ENCODE results near the gene DYNC1LI1.

DYNC1LI1 gene

DNA sequence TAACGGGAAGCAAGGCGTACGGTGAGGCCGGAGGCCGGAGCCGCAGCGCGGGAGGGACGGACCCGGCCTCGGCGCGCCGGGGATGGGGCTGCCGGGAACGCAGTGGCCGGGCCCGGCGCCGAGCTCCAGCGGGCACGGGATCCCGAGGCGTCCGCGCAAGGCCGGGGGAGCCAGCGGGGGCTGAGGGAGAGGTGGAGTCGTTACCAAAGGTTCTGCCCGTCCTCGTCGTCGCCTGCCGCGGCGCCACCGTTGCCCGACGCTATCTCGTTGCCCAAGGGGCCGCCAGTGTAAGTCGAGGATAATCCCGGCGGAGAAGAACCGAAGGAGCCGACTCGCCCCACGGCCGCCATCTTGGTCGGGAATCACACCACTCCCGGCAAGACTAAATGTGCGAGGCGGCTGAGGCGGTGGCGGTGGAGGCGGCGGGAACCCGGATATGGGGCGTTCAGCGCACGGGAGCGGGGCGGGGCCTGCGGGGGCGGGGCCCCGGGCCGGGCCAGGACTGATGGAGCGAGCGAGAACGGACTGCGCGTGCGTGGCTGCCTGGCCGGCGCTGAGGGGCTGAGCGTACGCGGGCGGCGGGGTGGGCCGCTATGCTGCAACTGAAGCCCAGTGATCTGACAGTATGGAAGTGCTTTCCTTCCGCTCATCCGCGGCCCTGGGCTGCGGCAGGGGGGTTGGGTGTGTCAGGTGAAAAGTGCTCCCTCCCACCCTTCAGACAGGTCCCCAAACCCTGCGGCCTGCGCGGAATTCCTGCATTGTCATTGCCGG is at the start of gene DYNC1LI1:
Gene DYNC1LI1 (minus strand): TSS at position 438 of the 771 bp plus-strand sequence. CDS start 88 bp downstream, at position 350.
- H3K4me3 ChIP-seq (ENCODE audit: low read depth, low read length), result peak within 1 kb of the TSS; percentile 68
- no peak for TF ChIP-seq CTCF (IDR thresholded peaks at IDR 0.05; ENCODE audit: low read depth, low read length)
- DNase-seq (ENCODE audit: low read depth, low spot score), result peak; percentile 95
- in situ Hi-C loops (cut with HindIII; ENCODE audit: low sequenced_read_pairs), result no loop called here

- in situ Hi-C loops (cut with HindIII; ENCODE audit: low sequenced_read_pairs), result no loop called here
- TF ChIP-seq CTCF (IDR thresholded peaks at IDR 0.05; ENCODE audit: low read depth, low read length), result no peak
- H3K4me3 ChIP-seq (ENCODE audit: low read depth, low read length), result no peak overlapping the region
- no peak for DNase-seq (ENCODE audit: low read depth, low spot score)
Measured at GRCh38 chr3:32619395-32619794, 48.7 kb upstream of the DYNC1LI1 start.

GRCh38 chr3:32616267-32616962 is 45.8 kb upstream of the DYNC1LI1 start:
- DNase-seq (ENCODE audit: low read depth, low spot score), result no peak
- in situ Hi-C loops (cut with HindIII; ENCODE audit: low sequenced_read_pairs), result no loop called here
- H3K4me3 ChIP-seq (ENCODE audit: low read depth, low read length), result no peak overlapping the region
- no peak for TF ChIP-seq CTCF (IDR thresholded peaks at IDR 0.05; ENCODE audit: low read depth, low read length)

GRCh38 chr3:32614956-32615355 is 44.3 kb upstream of the DYNC1LI1 start:
- peak; percentile 56 for DNase-seq (ENCODE audit: low read depth, low spot score)
- H3K4me3 ChIP-seq (ENCODE audit: low read depth, low read length), result no peak overlapping the region
- in situ Hi-C loops (cut with HindIII; ENCODE audit: low sequenced_read_pairs), result no loop called here
- no peak for TF ChIP-seq CTCF (IDR thresholded peaks at IDR 0.05; ENCODE audit: low read depth, low read length)

GRCh38 chr3:32613183-32613582 is 42.5 kb upstream of the DYNC1LI1 start:
- no peak overlapping the region for H3K4me3 ChIP-seq (ENCODE audit: low read depth, low read length)
- in situ Hi-C loops (cut with HindIII; ENCODE audit: low sequenced_read_pairs), result no loop called here
- DNase-seq (ENCODE audit: low read depth, low spot score), result no peak
- TF ChIP-seq CTCF (IDR thresholded peaks at IDR 0.05; ENCODE audit: low read depth, low read length), result no peak

- in situ Hi-C loops (cut with HindIII; ENCODE audit: low sequenced_read_pairs), result no loop called here
- DNase-seq (ENCODE audit: low read depth, low spot score), result no peak
- TF ChIP-seq CTCF (IDR thresholded peaks at IDR 0.05; ENCODE audit: low read depth, low read length), result no peak
- H3K4me3 ChIP-seq (ENCODE audit: low read depth, low read length), result no peak overlapping the region
Measured at GRCh38 chr3:32612547-32612946, 41.9 kb upstream of the DYNC1LI1 start.

Measured in astrocyte of the spinal cord (primary cell).